HL-60 (cell line): ENCODE data around the gene ZNF280D.

Source experiments
- DNase-seq, 2 experiments: peaks; one replicate each; pipeline ENCODE4 v3.0.0-alpha.2; 2010 to 2020; ENCODE audit warnings: low read depth in 1 of 2, low spot score in 1 of 2
- H3K27ac ChIP-seq: fragments of 250-450 bp; sonication (Bioruptor Pico); replicated peaks from 2 replicates; pipeline ENCODE4 v1.5.1; 2020; ENCODE audit warnings: mild to moderate bottlenecking, moderate library complexity
- H3K27me3 ChIP-seq: fragments of 250-450 bp; sonication (Bioruptor Pico); 2 replicates; pipeline ENCODE4 v1.5.1; 2021; ENCODE audit warnings: mild to moderate bottlenecking, moderate library complexity; ENCODE audit not compliant: insufficient read depth, poor library complexity, severe bottlenecking
- H3K4me3 ChIP-seq: replicated peaks from 2 replicates; pipeline ENCODE4 v1.5.1; 2011; ENCODE audit warnings: mild to moderate bottlenecking, control low read depth, low read length; ENCODE audit not compliant: insufficient read depth
- GABPA ChIP-seq: IDR thresholded peaks from 2 replicates; pipeline ENCODE4 v1.6.1; 2012; ENCODE audit warnings: low read depth
- POLR2AphosphoS5 ChIP-seq: IDR thresholded peaks from 2 replicates; pipeline ENCODE4 v1.6.1; 2012; ENCODE audit warnings: low read depth
- SPI1 ChIP-seq: IDR thresholded peaks from 2 replicates; pipeline ENCODE4 v1.6.1; 2012; ENCODE audit warnings: low read depth, mild to moderate bottlenecking, borderline replicate concordance
- TF ChIP-seq, protein P1 (sequence below): IDR thresholded peaks from one replicate; pipeline ENCODE4 v1.5.1; 2011; ENCODE audit warnings: low read length, control low read depth, inconsistent platforms; ENCODE audit not compliant: insufficient read depth
- TF ChIP-seq, protein P2 (sequence below): IDR thresholded peaks from 2 replicates; pipeline ENCODE4 v1.6.1; 2012; ENCODE audit warnings: low read depth; ENCODE audit not compliant: insufficient replicate concordance

The ZNF280D gene

DNA sequence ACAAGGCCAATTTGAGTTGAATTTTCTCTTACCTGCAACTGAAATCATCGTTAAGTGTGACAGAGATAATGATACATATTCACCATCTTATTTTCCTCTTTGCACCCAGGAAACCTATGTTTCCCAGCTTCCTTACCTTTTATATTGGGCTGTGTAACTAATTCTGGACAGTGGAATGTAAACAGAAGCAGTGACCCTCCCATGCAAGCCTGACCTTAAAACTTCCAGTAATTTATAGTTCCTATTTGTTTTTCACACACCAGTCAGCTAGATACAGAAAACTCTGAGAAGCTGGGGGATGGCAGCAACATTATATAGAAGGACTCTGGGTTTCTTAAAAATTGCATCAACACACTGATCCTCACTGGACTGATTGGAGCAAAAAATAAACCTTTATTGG lies 4.5 kb upstream of the ZNF280D start:
- no peak overlapping the region for H3K27ac ChIP-seq
- TF ChIP-seq SPI1: no peak
- TF ChIP-seq POLR2AphosphoS5: no peak
- TF ChIP-seq, protein P1, sequence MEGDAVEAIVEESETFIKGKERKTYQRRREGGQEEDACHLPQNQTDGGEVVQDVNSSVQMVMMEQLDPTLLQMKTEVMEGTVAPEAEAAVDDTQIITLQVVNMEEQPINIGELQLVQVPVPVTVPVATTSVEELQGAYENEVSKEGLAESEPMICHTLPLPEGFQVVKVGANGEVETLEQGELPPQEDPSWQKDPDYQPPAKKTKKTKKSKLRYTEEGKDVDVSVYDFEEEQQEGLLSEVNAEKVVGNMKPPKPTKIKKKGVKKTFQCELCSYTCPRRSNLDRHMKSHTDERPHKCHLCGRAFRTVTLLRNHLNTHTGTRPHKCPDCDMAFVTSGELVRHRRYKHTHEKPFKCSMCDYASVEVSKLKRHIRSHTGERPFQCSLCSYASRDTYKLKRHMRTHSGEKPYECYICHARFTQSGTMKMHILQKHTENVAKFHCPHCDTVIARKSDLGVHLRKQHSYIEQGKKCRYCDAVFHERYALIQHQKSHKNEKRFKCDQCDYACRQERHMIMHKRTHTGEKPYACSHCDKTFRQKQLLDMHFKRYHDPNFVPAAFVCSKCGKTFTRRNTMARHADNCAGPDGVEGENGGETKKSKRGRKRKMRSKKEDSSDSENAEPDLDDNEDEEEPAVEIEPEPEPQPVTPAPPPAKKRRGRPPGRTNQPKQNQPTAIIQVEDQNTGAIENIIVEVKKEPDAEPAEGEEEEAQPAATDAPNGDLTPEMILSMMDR: no peak
- no peak for TF ChIP-seq GABPA
- TF ChIP-seq, protein P2, sequence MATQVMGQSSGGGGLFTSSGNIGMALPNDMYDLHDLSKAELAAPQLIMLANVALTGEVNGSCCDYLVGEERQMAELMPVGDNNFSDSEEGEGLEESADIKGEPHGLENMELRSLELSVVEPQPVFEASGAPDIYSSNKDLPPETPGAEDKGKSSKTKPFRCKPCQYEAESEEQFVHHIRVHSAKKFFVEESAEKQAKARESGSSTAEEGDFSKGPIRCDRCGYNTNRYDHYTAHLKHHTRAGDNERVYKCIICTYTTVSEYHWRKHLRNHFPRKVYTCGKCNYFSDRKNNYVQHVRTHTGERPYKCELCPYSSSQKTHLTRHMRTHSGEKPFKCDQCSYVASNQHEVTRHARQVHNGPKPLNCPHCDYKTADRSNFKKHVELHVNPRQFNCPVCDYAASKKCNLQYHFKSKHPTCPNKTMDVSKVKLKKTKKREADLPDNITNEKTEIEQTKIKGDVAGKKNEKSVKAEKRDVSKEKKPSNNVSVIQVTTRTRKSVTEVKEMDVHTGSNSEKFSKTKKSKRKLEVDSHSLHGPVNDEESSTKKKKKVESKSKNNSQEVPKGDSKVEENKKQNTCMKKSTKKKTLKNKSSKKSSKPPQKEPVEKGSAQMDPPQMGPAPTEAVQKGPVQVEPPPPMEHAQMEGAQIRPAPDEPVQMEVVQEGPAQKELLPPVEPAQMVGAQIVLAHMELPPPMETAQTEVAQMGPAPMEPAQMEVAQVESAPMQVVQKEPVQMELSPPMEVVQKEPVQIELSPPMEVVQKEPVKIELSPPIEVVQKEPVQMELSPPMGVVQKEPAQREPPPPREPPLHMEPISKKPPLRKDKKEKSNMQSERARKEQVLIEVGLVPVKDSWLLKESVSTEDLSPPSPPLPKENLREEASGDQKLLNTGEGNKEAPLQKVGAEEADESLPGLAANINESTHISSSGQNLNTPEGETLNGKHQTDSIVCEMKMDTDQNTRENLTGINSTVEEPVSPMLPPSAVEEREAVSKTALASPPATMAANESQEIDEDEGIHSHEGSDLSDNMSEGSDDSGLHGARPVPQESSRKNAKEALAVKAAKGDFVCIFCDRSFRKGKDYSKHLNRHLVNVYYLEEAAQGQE: no peak
- H3K4me3 ChIP-seq: no peak overlapping the region
- DNase-seq: no peak
- no peaks in the 10 kb centered on the region for H3K27me3 ChIP-seq

DNA sequence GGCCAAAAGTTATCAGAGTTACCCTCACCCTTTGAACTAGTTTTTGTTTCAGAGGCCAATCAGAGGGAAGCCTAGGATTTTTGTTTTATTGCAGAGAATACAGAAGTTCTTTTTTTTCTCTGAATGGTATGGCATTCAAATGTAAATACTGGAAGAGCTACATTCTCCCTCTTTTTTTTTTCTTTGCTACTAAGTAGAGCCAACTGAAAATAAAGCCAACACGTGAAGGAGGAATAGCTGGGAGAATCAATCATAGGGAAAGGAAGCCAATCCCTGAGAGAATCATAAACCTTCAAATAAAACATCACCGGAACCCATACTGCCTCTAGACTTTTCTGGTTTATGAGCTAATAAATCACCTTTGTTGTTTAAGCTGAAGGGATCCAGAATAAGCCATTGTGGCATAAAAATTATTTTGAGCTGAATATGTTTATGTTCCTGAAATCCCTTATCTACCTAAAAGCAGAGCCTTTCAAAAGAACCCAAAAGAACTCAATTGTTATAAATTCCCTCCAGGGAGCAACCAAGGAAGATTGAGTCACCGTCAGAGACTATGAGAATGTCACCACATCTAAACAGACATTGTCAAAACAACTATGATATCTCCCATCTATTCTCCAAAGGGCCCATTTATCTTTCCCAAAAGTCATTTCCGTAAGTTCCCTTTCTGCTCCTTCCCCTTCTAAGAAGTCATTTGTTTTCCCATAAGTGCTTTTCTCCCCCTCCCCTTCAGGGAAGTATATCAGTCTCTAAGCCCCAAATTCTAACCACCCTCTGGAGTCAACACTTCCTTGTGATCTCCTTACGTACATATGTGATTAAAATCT lies 3.8 kb upstream of the ZNF280D start:
- H3K4me3 ChIP-seq: no peak overlapping the region
- TF ChIP-seq SPI1: no peak
- TF ChIP-seq, protein P2: no peak
- TF ChIP-seq, protein P1: no peak
- no peak for TF ChIP-seq GABPA
- no peak for TF ChIP-seq POLR2AphosphoS5
- H3K27ac ChIP-seq: no peak overlapping the region
- no peaks in the 10 kb centered on the region for H3K27me3 ChIP-seq
- no peak for DNase-seq

DNA sequence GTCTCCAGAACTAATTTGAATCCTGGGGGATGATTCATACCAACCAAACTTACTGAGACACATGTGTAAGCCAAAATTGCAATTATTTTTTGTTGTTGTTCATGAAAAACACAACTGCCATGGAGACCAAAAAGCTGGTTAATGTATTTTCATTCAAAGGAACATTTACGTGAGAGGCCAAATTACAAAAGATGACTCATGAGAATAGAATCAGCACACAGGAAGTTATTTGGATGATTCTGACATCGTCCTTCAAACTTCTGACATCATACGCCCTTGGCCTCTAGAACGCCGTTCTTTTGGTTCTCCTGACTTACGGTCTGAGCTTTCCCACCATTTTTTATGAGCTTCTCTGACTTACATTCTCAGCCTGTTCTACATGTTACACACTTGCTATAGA lies 3.0 kb upstream of the ZNF280D start:
- H3K27me3 ChIP-seq: no peaks in the 10 kb centered on the region
- no peak overlapping the region for H3K4me3 ChIP-seq
- H3K27ac ChIP-seq: no peak overlapping the region
- no peak for TF ChIP-seq POLR2AphosphoS5
- TF ChIP-seq, protein P2: no peak
- TF ChIP-seq, protein P1: no peak
- TF ChIP-seq GABPA: no peak
- no peak for TF ChIP-seq SPI1
- DNase-seq: no peak
